Stimulated activated CD4-positive, alpha-beta T cell treated with anti-CD3 and anti-CD28 coated beads, Interleukin-2, amount 100 ng/mL, for 48 hours (primary cell): Measurements from ENCODE around the gene OR2L8.

ENCODE experiments used
- DNase-seq, 2 donors: peaks; one replicate each; pipeline ENCODE4 v3.0.0-alpha.2; 2020

Gene OR2L8

GRCh38 chr1:247998811-247999210 lies 50.2 kb downstream of the OR2L8 start:
- DNase-seq, result no peak
